Activated naive CD4-positive, alpha-beta T cell treated with Interleukin-2 at 50 U/mL for 16 hours (primary cell): ENCODE measurements around the gene SLC8A3.

Experiments
- DNase-seq: peaks from one replicate; pipeline ENCODE4 v3.0.0-alpha.2; 2020

SLC8A3 gene

GRCh38 chr14:70116278-70116677, 72.5 kb downstream of the SLC8A3 start:
- DNase-seq, result no peak

GRCh38 chr14:70114621-70115156, 74.1 kb downstream of the SLC8A3 start:
- DNase-seq, result no peak

GRCh38 chr14:70113211-70113610, 75.5 kb downstream of the SLC8A3 start:
- DNase-seq, result no peak

- DNase-seq, result no peak
Observed at GRCh38 chr14:70108419-70108818, 80.3 kb downstream of the SLC8A3 start.

- DNase-seq, result no peak
Observed at GRCh38 chr14:70107309-70107708, 81.4 kb downstream of the SLC8A3 start.

- no peak for DNase-seq
Observed at GRCh38 chr14:70100071-70100470, 88.7 kb downstream of the SLC8A3 start.

- no peak for DNase-seq
Observed at GRCh38 chr14:70098250-70098809, 90.4 kb downstream of the SLC8A3 start.

GRCh38 chr14:70097576-70098249, 91.0 kb downstream of the SLC8A3 start:
- no peak for DNase-seq

GRCh38 chr14:70096866-70097265, 91.9 kb downstream of the SLC8A3 start:
- no peak for DNase-seq

- no peak for DNase-seq
Observed at GRCh38 chr14:70094631-70095030, 94.1 kb downstream of the SLC8A3 start.

GRCh38 chr14:70094106-70094505, 94.6 kb downstream of the SLC8A3 start:
- DNase-seq, result no peak

GRCh38 chr14:70093156-70093555, 95.6 kb downstream of the SLC8A3 start:
- no peak for DNase-seq

GRCh38 chr14:70087380-70087697, 101.4 kb downstream of the SLC8A3 start:
- no peak for DNase-seq

- no peak for DNase-seq
Observed at GRCh38 chr14:70086685-70087379, 101.9 kb downstream of the SLC8A3 start.

GRCh38 chr14:70084226-70084625, 104.5 kb downstream of the SLC8A3 start:
- DNase-seq, result no peak

GRCh38 chr14:70082394-70082793, 106.4 kb downstream of the SLC8A3 start:
- no peak for DNase-seq

GRCh38 chr14:70080076-70080475, 108.7 kb downstream of the SLC8A3 start:
- DNase-seq, result no peak

GRCh38 chr14:70078329-70078728, 110.4 kb downstream of the SLC8A3 start:
- DNase-seq, result no peak

- DNase-seq, result no peak
Observed at GRCh38 chr14:70077720-70078119, 111.0 kb downstream of the SLC8A3 start.

GRCh38 chr14:70077005-70077404, 111.7 kb downstream of the SLC8A3 start:
- no peak for DNase-seq

GRCh38 chr14:70073924-70074566, 114.7 kb downstream of the SLC8A3 start:
- DNase-seq, result peak; percentile 38

GRCh38 chr14:70069186-70069585, 119.6 kb downstream of the SLC8A3 start:
- DNase-seq, result no peak

- DNase-seq, result no peak
Observed at GRCh38 chr14:70067810-70068209, 120.9 kb downstream of the SLC8A3 start.
